Measurements from ENCODE around the gene RAF1.

The RAF1 gene

GRCh38 chr3:12579456-12579855 is 84.5 kb downstream of the RAF1 start:
- POLR2A ChIA-PET, result no interaction called here
- CTCF ChIA-PET, result interaction anchor here (1.4 kb wide), 1 partner anchor 11 kb away, joined by 5 read pairs; no protein-coding TSS in a partner anchor
- TF ChIP-seq FOXA1 (IDR thresholded peaks at IDR 0.05), result no peak
- TF ChIP-seq TARDBP (IDR thresholded peaks at IDR 0.05), result no peak
- no peak for TF ChIP-seq ELF4 (IDR thresholded peaks at IDR 0.05)
- TF ChIP-seq SUZ12 (IDR thresholded peaks at IDR 0.05), result no peak
- no peak for TF ChIP-seq HDGF (IDR thresholded peaks at IDR 0.05; ENCODE audit: borderline replicate concordance)
- no peak for TF ChIP-seq CTBP1 (IDR thresholded peaks at IDR 0.05; ENCODE audit: borderline replicate concordance)
- no peak for TF ChIP-seq BHLHE40 (IDR thresholded peaks at IDR 0.05; ENCODE audit: borderline replicate concordance)
- no peak for TF ChIP-seq FOXM1 (IDR thresholded peaks at IDR 0.05; ENCODE audit: borderline replicate concordance)
- TF ChIP-seq L3MBTL2 (conservative IDR thresholded peaks at IDR 0.05), result no peak
- no peak for DNase-seq (ENCODE audit: extremely low spot score)

GRCh38 chr3:12578742-12579141 is 85.2 kb downstream of the RAF1 start:
- TF ChIP-seq CTBP1 (IDR thresholded peaks at IDR 0.05; ENCODE audit: borderline replicate concordance), result no peak
- TF ChIP-seq ZNF384 (IDR thresholded peaks at IDR 0.05), result peak; percentile 85
- no peak for TF ChIP-seq L3MBTL2 (conservative IDR thresholded peaks at IDR 0.05)
- no peak for DNase-seq (ENCODE audit: extremely low spot score)
- ChIA-PET CTCF (interaction anchor here (0.7 to 1.4 kb wide), 2 partner anchors 8 to 10 kb away, joined by 3 to 5 read pairs; no protein-coding TSS in a partner anchor), POLR2A (no interaction called here)

- TF ChIP-seq BHLHE40 (IDR thresholded peaks at IDR 0.05; ENCODE audit: borderline replicate concordance), result no peak
- no peak for TF ChIP-seq HDGF (IDR thresholded peaks at IDR 0.05; ENCODE audit: borderline replicate concordance)
- no peak for TF ChIP-seq L3MBTL2 (conservative IDR thresholded peaks at IDR 0.05)
- no peak for TF ChIP-seq SP1 (IDR thresholded peaks at IDR 0.05)
- no peak for TF ChIP-seq CTBP1 (IDR thresholded peaks at IDR 0.05; ENCODE audit: borderline replicate concordance)
- DNase-seq (ENCODE audit: extremely low spot score), result no peak
- ChIA-PET POLR2A (no interaction called here), CTCF (interaction anchor here (0.7 kb wide), 1 partner anchor 13 kb away, joined by 7 read pairs; no protein-coding TSS in a partner anchor)
Measured at GRCh38 chr3:12577379-12577778, 86.5 kb downstream of the RAF1 start.

GRCh38 chr3:12574661-12575060 is 89.3 kb downstream of the RAF1 start:
- POLR2A ChIA-PET, result no interaction called here
- CTCF ChIA-PET, result no interaction called here
- TF ChIP-seq SP1 (IDR thresholded peaks at IDR 0.05) (no peak), CTBP1 (IDR thresholded peaks at IDR 0.05; ENCODE audit: borderline replicate concordance) (no peak), ARNT (IDR thresholded peaks at IDR 0.05) (no peak), HDGF (IDR thresholded peaks at IDR 0.05; ENCODE audit: borderline replicate concordance) (no peak)
- DNase-seq (ENCODE audit: extremely low spot score), result no peak

- ChIA-PET CTCF (no interaction called here), POLR2A (no interaction called here)
- DNase-seq (ENCODE audit: extremely low spot score), result no peak
- no peak for TF ChIP-seq L3MBTL2 (conservative IDR thresholded peaks at IDR 0.05)
- TF ChIP-seq ZNF384 (IDR thresholded peaks at IDR 0.05), result no peak
- no peak for TF ChIP-seq CTBP1 (IDR thresholded peaks at IDR 0.05; ENCODE audit: borderline replicate concordance)
- no peak for TF ChIP-seq NFRKB (IDR thresholded peaks at IDR 0.05)
Measured at GRCh38 chr3:12574131-12574530, 89.8 kb downstream of the RAF1 start.

- TF ChIP-seq BHLHE40 (IDR thresholded peaks at IDR 0.05; ENCODE audit: borderline replicate concordance) (no peak), ZNF384 (IDR thresholded peaks at IDR 0.05) (no peak), FOXM1 (IDR thresholded peaks at IDR 0.05; ENCODE audit: borderline replicate concordance) (no peak), L3MBTL2 (conservative IDR thresholded peaks at IDR 0.05) (no peak), SP1 (IDR thresholded peaks at IDR 0.05) (no peak)
- ChIA-PET CTCF (no interaction called here), POLR2A (no interaction called here)
- no peak for DNase-seq (ENCODE audit: extremely low spot score)
Measured at GRCh38 chr3:12571986-12572385, 91.9 kb downstream of the RAF1 start.

- no peak for DNase-seq (ENCODE audit: extremely low spot score)
- CTCF ChIA-PET, result interaction anchor here (0.6 kb wide), 1 partner anchor 55 kb away, joined by 3 read pairs; no protein-coding TSS in a partner anchor
- POLR2A ChIA-PET, result no interaction called here
- TF ChIP-seq ELF4 (IDR thresholded peaks at IDR 0.05) (no peak), FOXA1 (IDR thresholded peaks at IDR 0.05) (no peak), NFRKB (IDR thresholded peaks at IDR 0.05) (no peak), LEF1 (IDR thresholded peaks at IDR 0.05; ENCODE audit: borderline replicate concordance) (no peak), PKNOX1 (IDR thresholded peaks at IDR 0.05) (no peak), FOXK2 (IDR thresholded peaks at IDR 0.05) (no peak), SUZ12 (IDR thresholded peaks at IDR 0.05) (no peak), TARDBP (IDR thresholded peaks at IDR 0.05) (no peak), HDGF (IDR thresholded peaks at IDR 0.05; ENCODE audit: borderline replicate concordance) (no peak), CTBP1 (IDR thresholded peaks at IDR 0.05; ENCODE audit: borderline replicate concordance) (no peak), SP1 (IDR thresholded peaks at IDR 0.05) (no peak), L3MBTL2 (conservative IDR thresholded peaks at IDR 0.05) (no peak), ZNF384 (IDR thresholded peaks at IDR 0.05) (no peak), BHLHE40 (IDR thresholded peaks at IDR 0.05; ENCODE audit: borderline replicate concordance) (no peak)
Measured at GRCh38 chr3:12569836-12570235, 94.1 kb downstream of the RAF1 start.

- CTCF ChIA-PET, result interaction anchor here (1.6 kb wide), 1 partner anchor 10 kb away, joined by 5 read pairs; no protein-coding TSS in a partner anchor
Measured at GRCh38 chr3:12568747-12569146, 95.2 kb downstream of the RAF1 start.

More at GRCh38 chr3:12568747-12569146, 95.2 kb downstream of the RAF1 start:
- POLR2A ChIA-PET, result no interaction called here
- DNase-seq (ENCODE audit: extremely low spot score), result no peak
- no peak for TF ChIP-seq FOXA1 (IDR thresholded peaks at IDR 0.05)
- TF ChIP-seq PKNOX1 (IDR thresholded peaks at IDR 0.05), result no peak
- no peak for TF ChIP-seq CTBP1 (IDR thresholded peaks at IDR 0.05; ENCODE audit: borderline replicate concordance)
- TF ChIP-seq ELF4 (IDR thresholded peaks at IDR 0.05), result no peak
- no peak for TF ChIP-seq LEF1 (IDR thresholded peaks at IDR 0.05; ENCODE audit: borderline replicate concordance)
- TF ChIP-seq FOXM1 (IDR thresholded peaks at IDR 0.05; ENCODE audit: borderline replicate concordance), result no peak
- TF ChIP-seq NFRKB (IDR thresholded peaks at IDR 0.05), result no peak
- no peak for TF ChIP-seq SUZ12 (IDR thresholded peaks at IDR 0.05)
- TF ChIP-seq HDGF (IDR thresholded peaks at IDR 0.05; ENCODE audit: borderline replicate concordance), result no peak
- TF ChIP-seq TARDBP (IDR thresholded peaks at IDR 0.05), result no peak
- no peak for TF ChIP-seq FOXK2 (IDR thresholded peaks at IDR 0.05)
- no peak for TF ChIP-seq BHLHE40 (IDR thresholded peaks at IDR 0.05; ENCODE audit: borderline replicate concordance)

Measured in HEK293T (cell line).